NT2/D1 (cell line): ENCODE measurements around the gene DGCR8.

Source experiments
- DNase-seq: peaks from one replicate; pipeline ENCODE4 v3.0.0-alpha.2; 2011; ENCODE audit warnings: low read depth, low spot score
- H3K27me3 ChIP-seq: 2 replicates; pipeline ENCODE4 v1.6.0; 2011; ENCODE audit warnings: mild to moderate bottlenecking; ENCODE audit not compliant: insufficient read length, insufficient read depth
- H3K36me3 ChIP-seq: 2 replicates; pipeline ENCODE4 v1.6.1; 2011; ENCODE audit warnings: mild to moderate bottlenecking, low read length, mixed read lengths; ENCODE audit not compliant: insufficient read depth, insufficient read length
- H3K4me1 ChIP-seq: 2 replicates; pipeline ENCODE4 v1.5.1; 2011; ENCODE audit not compliant: insufficient read depth, insufficient read length
- H3K4me3 ChIP-seq: 2 replicates; pipeline ENCODE4 v1.5.1; 2011; ENCODE audit warnings: low read depth; ENCODE audit not compliant: insufficient read length
- H3K9ac ChIP-seq: 2 replicates; pipeline ENCODE4 v1.6.0; 2011; ENCODE audit warnings: low read depth; ENCODE audit not compliant: insufficient read length
- H3K9me3 ChIP-seq: 2 replicates; pipeline ENCODE4 v1.5.1; 2011; ENCODE audit warnings: mild to moderate bottlenecking, low read length; ENCODE audit not compliant: insufficient read depth
- SUZ12 ChIP-seq: IDR thresholded peaks from 2 replicates; pipeline ENCODE4 v1.6.1; 2011; ENCODE audit not compliant: insufficient read length, insufficient read depth; ENCODE audit errors: extremely low read depth
- YY1 ChIP-seq: IDR thresholded peaks from 2 replicates; pipeline ENCODE4 v1.6.1; 2011; ENCODE audit not compliant: insufficient read length, insufficient read depth
- ZNF274 ChIP-seq: IDR thresholded peaks from 2 replicates; pipeline ENCODE4 v1.6.1; 2011; ENCODE audit warnings: mild to moderate bottlenecking, low read depth, low read length

Gene DGCR8

GRCh38 chr22:20099099-20099711, 19.2 kb downstream of the DGCR8 start:
- Histone ChIP-seq H3K27me3 (no peaks in the 10 kb centered on the region), H3K9me3 (no peaks in the 10 kb centered on the region), H3K9ac (no peak overlapping the region), H3K36me3 (peaks cover 81% of the 10 kb centered on the region), H3K4me1 (peaks cover 2% of the 10 kb centered on the region), H3K4me3 (no peak overlapping the region)
- TF ChIP-seq SUZ12: no peak
- TF ChIP-seq ZNF274: no peak
- TF ChIP-seq YY1: no peak
- DNase-seq: no peak

DNA sequence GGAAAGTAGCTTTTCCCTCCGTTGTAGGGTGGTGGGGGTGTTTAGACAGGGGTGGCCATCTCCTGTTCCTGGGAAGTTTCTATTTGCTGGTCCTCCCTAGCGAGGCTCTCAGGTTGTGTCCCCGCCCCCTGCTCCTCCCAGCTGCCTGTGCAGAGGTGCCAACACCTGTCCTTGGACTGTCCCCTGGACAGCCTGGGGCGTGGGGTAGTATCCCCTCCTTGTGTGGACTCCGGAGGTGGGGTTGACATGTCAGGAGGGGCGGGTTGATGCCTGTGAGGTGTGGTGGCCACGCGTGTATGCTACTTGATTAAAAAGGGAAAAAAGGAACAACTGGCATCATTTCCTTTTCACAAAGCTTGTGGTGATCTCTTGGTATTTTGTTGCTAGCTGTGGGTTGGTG, 21.6 kb downstream of the DGCR8 start:
- DNase-seq: no peak
- TF ChIP-seq YY1 (no peak), SUZ12 (no peak), ZNF274 (no peak)
- Histone ChIP-seq H3K9me3 (no peaks in the 10 kb centered on the region), H3K9ac (no peak overlapping the region), H3K27me3 (no peaks in the 10 kb centered on the region), H3K4me1 (peaks cover 2% of the 10 kb centered on the region), H3K36me3 (peaks cover 81% of the 10 kb centered on the region), H3K4me3 (no peak overlapping the region)

- no peak overlapping the region for H3K4me3 ChIP-seq
- H3K27me3 ChIP-seq: no peaks in the 10 kb centered on the region
- TF ChIP-seq SUZ12 (no peak), ZNF274 (no peak), YY1 (no peak)
- no peaks in the 10 kb centered on the region for H3K9me3 ChIP-seq
- H3K9ac ChIP-seq: no peak overlapping the region
- no peak for DNase-seq
- H3K4me1 ChIP-seq: peaks cover 2% of the 10 kb centered on the region
- H3K36me3 ChIP-seq: peaks cover 82% of the 10 kb centered on the region
Measured at GRCh38 chr22:20102203-20102780, 22.3 kb downstream of the DGCR8 start.

GRCh38 chr22:20105456-20106204, 25.6 kb downstream of the DGCR8 start:
- H3K9me3 ChIP-seq: no peaks in the 10 kb centered on the region
- H3K4me1 ChIP-seq: no peaks in the 10 kb centered on the region
- H3K27me3 ChIP-seq: no peaks in the 10 kb centered on the region
- DNase-seq: no peak
- no peak for TF ChIP-seq SUZ12
- TF ChIP-seq YY1: no peak
- no peak for TF ChIP-seq ZNF274
- H3K4me3 ChIP-seq: no peak overlapping the region
- peaks cover 89% of the 10 kb centered on the region for H3K36me3 ChIP-seq
- H3K9ac ChIP-seq: no peak overlapping the region

DNA sequence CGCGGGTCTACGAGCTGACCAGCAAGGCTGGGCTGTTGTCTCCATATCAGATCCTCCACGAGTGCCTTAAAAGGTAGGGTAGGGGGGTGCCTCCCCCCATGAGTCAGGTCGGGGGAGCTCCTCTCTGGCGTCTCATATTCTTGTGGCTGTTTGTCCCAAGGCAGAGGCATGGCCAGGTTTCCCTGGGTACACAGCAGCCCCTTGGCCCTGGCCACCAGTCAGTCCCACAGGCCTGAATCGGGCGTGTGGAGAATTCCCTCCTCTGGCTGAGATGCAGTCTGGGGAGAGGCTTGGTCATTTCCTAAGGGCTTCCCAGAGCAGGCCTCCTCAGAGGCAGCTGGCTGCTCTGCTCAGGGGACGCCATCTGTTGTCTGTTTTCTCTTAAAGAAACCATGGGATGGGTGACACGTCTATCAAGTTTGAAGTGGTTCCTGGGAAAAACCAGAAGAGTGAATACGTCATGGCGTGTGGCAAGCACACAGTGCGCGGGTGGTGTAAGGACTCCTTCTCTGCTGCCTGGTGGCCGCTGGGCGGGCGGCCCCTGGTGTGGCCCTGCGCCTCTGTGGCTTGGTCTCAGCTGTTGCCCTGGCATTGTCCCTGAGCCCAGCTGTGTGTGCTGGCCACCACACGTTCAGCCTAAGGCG, 26.3 kb downstream of the DGCR8 start:
- Histone ChIP-seq H3K36me3 (peaks cover 91% of the 10 kb centered on the region), H3K4me3 (no peak overlapping the region), H3K27me3 (no peaks in the 10 kb centered on the region), H3K4me1 (no peaks in the 10 kb centered on the region), H3K9ac (no peak overlapping the region), H3K9me3 (no peaks in the 10 kb centered on the region)
- TF ChIP-seq SUZ12: no peak
- no peak for TF ChIP-seq YY1
- TF ChIP-seq ZNF274: no peak
- DNase-seq: no peak

- Histone ChIP-seq H3K36me3 (peaks cover 90% of the 10 kb centered on the region), H3K27me3 (no peaks in the 10 kb centered on the region), H3K4me1 (peaks cover 2% of the 10 kb centered on the region), H3K9me3 (no peaks in the 10 kb centered on the region), H3K9ac (no peak overlapping the region), H3K4me3 (no peak overlapping the region)
- TF ChIP-seq ZNF274: no peak
- TF ChIP-seq SUZ12: no peak
- TF ChIP-seq YY1: no peak
- no peak for DNase-seq
Measured at GRCh38 chr22:20106849-20107237, 26.8 kb downstream of the DGCR8 start.

DNA sequence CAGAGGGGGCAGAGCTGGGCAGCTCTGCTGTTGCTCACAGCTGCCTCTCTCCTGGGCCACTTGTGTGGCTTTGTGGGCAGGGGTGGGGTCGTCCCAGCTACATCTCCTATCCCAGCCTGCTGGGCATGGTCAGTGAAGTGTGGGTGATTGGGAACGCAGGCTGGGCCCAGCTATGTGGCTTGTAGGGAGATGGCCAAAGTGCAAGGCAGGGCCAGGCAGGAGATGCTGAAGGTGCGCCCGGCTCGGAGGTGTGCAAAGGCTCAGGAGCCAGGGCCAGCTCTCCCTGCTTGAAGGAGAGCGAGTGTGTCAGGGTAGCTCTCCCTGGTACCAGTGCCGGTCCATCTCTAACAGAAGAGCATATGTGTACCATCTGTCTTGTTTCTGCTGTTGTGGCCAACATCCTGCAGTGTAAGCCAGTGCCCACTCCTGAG, 27.4 kb downstream of the DGCR8 start:
- no peak overlapping the region for H3K9ac ChIP-seq

More for the DNA sequence above, 27.4 kb downstream of the DGCR8 start:
- Histone ChIP-seq H3K36me3 (peaks cover 90% of the 10 kb centered on the region), H3K4me3 (no peak overlapping the region), H3K9me3 (no peaks in the 10 kb centered on the region), H3K4me1 (peaks cover 2% of the 10 kb centered on the region), H3K27me3 (no peaks in the 10 kb centered on the region)
- no peak for TF ChIP-seq YY1
- no peak for TF ChIP-seq SUZ12
- TF ChIP-seq ZNF274: no peak
- no peak for DNase-seq
